ENCODE data around the gene TAPBPL.
"Not testable (repeated sequence)": the region's sequence is repeated elsewhere in the genome, so short reads cannot be mapped to it uniquely, and the experiment has no call there.

The TAPBPL gene

GRCh38 chr12:6493497-6494257 lies 41.8 kb downstream of the TAPBPL start, which contains the start of gene NCAPD2:
Gene NCAPD2 (plus strand): TSS chr12:6494102. CDS start chr12:6495099, 997 bp downstream.
- DNase-seq: peak; percentile 76 to 89 (median 88)

- DNase-seq: peak in 1 of 4 experiments; percentile 47
Measured at GRCh38 chr12:6494258-6494743, 42.5 kb downstream of the TAPBPL start.

GRCh38 chr12:6494968-6495367 lies 43.1 kb downstream of the TAPBPL start:
- no peak for DNase-seq

GRCh38 chr12:6497291-6497690 lies 45.4 kb downstream of the TAPBPL start:
- not testable (repeated sequence) for DNase-seq

GRCh38 chr12:6500466-6500865 lies 48.6 kb downstream of the TAPBPL start:
- no peak for DNase-seq

- DNase-seq: no peak
Measured at GRCh38 chr12:6507102-6507998, 55.5 kb downstream of the TAPBPL start.

- DNase-seq: no peak
Measured at GRCh38 chr12:6508087-6508486, 56.2 kb downstream of the TAPBPL start.

Data from activated CD4-positive, CD25-positive, alpha-beta regulatory T cell (primary cell).